LoVo (cell line): ENCODE data around the gene PPP1R12B.
"Not testable (repeated sequence)": the region's sequence is repeated elsewhere in the genome, so short reads cannot be mapped to it uniquely, and the experiment has no call there.

Source experiments
- DNase-seq: peaks from one replicate; pipeline ENCODE4 v3.0.0-alpha.2; 2016; ENCODE audit warnings: low spot score

The PPP1R12B gene

GRCh38 chr1:202585590-202585933 lies 237.1 kb downstream of the PPP1R12B start:
- no peak for DNase-seq

GRCh38 chr1:202586018-202586821 lies 237.7 kb downstream of the PPP1R12B start:
- DNase-seq, result no peak

GRCh38 chr1:202586871-202587270 lies 238.4 kb downstream of the PPP1R12B start:
- DNase-seq, result no peak

- DNase-seq, result no peak
These were observed 239.5 kb downstream of the PPP1R12B start for GRCh38 chr1:202587859-202588485.

- DNase-seq, result peak; percentile 13
These were observed 240.1 kb downstream of the PPP1R12B start for GRCh38 chr1:202588503-202589189.

GRCh38 chr1:202589190-202589930 lies 240.9 kb downstream of the PPP1R12B start:
- peak; percentile 55 for DNase-seq

GRCh38 chr1:202590126-202590525 lies 241.6 kb downstream of the PPP1R12B start:
- no peak for DNase-seq

- DNase-seq, result no peak
These were observed 242.5 kb downstream of the PPP1R12B start for GRCh38 chr1:202590975-202591411.

- no peak for DNase-seq
These were observed 243.0 kb downstream of the PPP1R12B start for GRCh38 chr1:202591515-202591914.

- DNase-seq, result no peak
These were observed 243.6 kb downstream of the PPP1R12B start for GRCh38 chr1:202592146-202592545.

GRCh38 chr1:202593845-202594244 lies 245.3 kb downstream of the PPP1R12B start:
- DNase-seq, result peak; percentile 8

- no peak for DNase-seq
These were observed 248.1 kb downstream of the PPP1R12B start for GRCh38 chr1:202596638-202597037.

- no peak for DNase-seq
These were observed 248.7 kb downstream of the PPP1R12B start for GRCh38 chr1:202597090-202597761.

- DNase-seq, result peak; percentile 45
These were observed 251.4 kb downstream of the PPP1R12B start for GRCh38 chr1:202599669-202600431.

GRCh38 chr1:202600432-202601041 lies 252.0 kb downstream of the PPP1R12B start:
- DNase-seq, result no peak

- no peak for DNase-seq
These were observed 254.9 kb downstream of the PPP1R12B start for GRCh38 chr1:202603435-202603834.

GRCh38 chr1:202605515-202605914 lies 257.0 kb downstream of the PPP1R12B start:
- no peak for DNase-seq

GRCh38 chr1:202612036-202612435 lies 263.5 kb downstream of the PPP1R12B start:
- DNase-seq, result not testable (repeated sequence)

- no peak for DNase-seq
These were observed 265.1 kb downstream of the PPP1R12B start for GRCh38 chr1:202613571-202613970.
